ENCODE measurements around the gene VPS37D.
"Not testable (repeated sequence)": the region's sequence is repeated elsewhere in the genome, so short reads cannot be mapped to it uniquely, and the experiment has no call there.

VPS37D gene

GRCh38 chr7:73667344-73668102 is at the start of gene VPS37D:
Gene VPS37D, plus strand, starts transcription at chr7:73667831. Its CDS starts 128 bp downstream, at chr7:73667959.
- DNase-seq (ENCODE audit: low spot score): peak; percentile 85

GRCh38 chr7:73618538-73618937 is 49.1 kb upstream of the VPS37D start:
- DNase-seq (ENCODE audit: low spot score): no peak

GRCh38 chr7:73619394-73619793 is 48.2 kb upstream of the VPS37D start:
- not testable (repeated sequence) for DNase-seq (ENCODE audit: low spot score)

GRCh38 chr7:73621168-73622063 is 46.2 kb upstream of the VPS37D start:
- no peak for DNase-seq (ENCODE audit: low spot score)

GRCh38 chr7:73622527-73622908 is 45.1 kb upstream of the VPS37D start:
- DNase-seq (ENCODE audit: low spot score): no peak

GRCh38 chr7:73622909-73623797 is 44.5 kb upstream of the VPS37D start:
- DNase-seq (ENCODE audit: low spot score): peak; percentile 83

- peak; percentile 90 for DNase-seq (ENCODE audit: low spot score)
Observed at GRCh38 chr7:73623798-73624668, 43.6 kb upstream of the VPS37D start, which contains the start of gene MLXIPL. Gene MLXIPL, minus strand, starts transcription at chr7:73624522. Its CDS starts 30 bp downstream, at chr7:73624492.

- no peak for DNase-seq (ENCODE audit: low spot score)
Observed at GRCh38 chr7:73624669-73625001, 43.0 kb upstream of the VPS37D start.

GRCh38 chr7:73625276-73625675 is 42.4 kb upstream of the VPS37D start:
- DNase-seq (ENCODE audit: low spot score): no peak

GRCh38 chr7:73626814-73627213 is 40.8 kb upstream of the VPS37D start:
- DNase-seq (ENCODE audit: low spot score): no peak

- no peak for DNase-seq (ENCODE audit: low spot score)
Observed at GRCh38 chr7:73628504-73628903, 39.1 kb upstream of the VPS37D start.

- no peak for DNase-seq (ENCODE audit: low spot score)
Observed at GRCh38 chr7:73631558-73631957, 36.1 kb upstream of the VPS37D start.

- no peak for DNase-seq (ENCODE audit: low spot score)
Observed at GRCh38 chr7:73633323-73633722, 34.3 kb upstream of the VPS37D start.

- DNase-seq (ENCODE audit: low spot score): no peak
Observed at GRCh38 chr7:73633844-73634243, 33.8 kb upstream of the VPS37D start.

- no peak for DNase-seq (ENCODE audit: low spot score)
Observed at GRCh38 chr7:73635428-73636200, 32.0 kb upstream of the VPS37D start.

GRCh38 chr7:73638911-73639310 is 28.7 kb upstream of the VPS37D start:
- no peak for DNase-seq (ENCODE audit: low spot score)

- DNase-seq (ENCODE audit: low spot score): no peak
Observed at GRCh38 chr7:73642834-73643233, 24.8 kb upstream of the VPS37D start.

- DNase-seq (ENCODE audit: low spot score): no peak
Observed at GRCh38 chr7:73644688-73645286, 22.8 kb upstream of the VPS37D start.

GRCh38 chr7:73645643-73646174 is 21.9 kb upstream of the VPS37D start:
- DNase-seq (ENCODE audit: low spot score): no peak

Data from HuH-7.5 (cell line).